CD4-positive, alpha-beta T cell treated with Interleukin-17A for 4 hours (primary cell): ENCODE results near the gene PAK6.

Experiments
- DNase-seq: peaks from one replicate; pipeline ENCODE4 v3.0.0-alpha.2; 2020; ENCODE audit warnings: mixed read lengths

The PAK6 gene

GRCh38 chr15:40293905-40294895 is 55.3 kb downstream of the PAK6 start:
- no peak for DNase-seq

DNA sequence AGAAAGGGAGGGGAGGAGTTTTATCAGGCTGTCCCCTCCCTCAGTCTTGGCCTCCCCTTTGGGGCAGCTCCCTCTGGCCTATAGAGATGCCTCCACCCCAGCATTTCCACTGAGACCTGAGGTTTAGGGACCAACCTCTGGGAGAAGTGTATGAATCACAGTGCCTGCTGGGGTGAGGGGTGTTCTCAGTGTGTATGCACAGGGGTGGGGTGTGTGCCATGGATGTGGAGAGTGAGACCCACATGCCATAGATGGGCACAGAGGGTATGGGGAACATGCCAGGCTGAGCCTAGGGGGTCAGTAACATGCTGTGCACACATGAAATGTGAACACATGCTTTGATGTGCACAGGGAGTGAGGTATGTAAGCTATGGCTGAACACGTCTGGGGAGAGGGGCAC is 56.4 kb downstream of the PAK6 start:
- DNase-seq, result no peak

GRCh38 chr15:40295877-40296560 is 57.2 kb downstream of the PAK6 start:
- no peak for DNase-seq

DNA sequence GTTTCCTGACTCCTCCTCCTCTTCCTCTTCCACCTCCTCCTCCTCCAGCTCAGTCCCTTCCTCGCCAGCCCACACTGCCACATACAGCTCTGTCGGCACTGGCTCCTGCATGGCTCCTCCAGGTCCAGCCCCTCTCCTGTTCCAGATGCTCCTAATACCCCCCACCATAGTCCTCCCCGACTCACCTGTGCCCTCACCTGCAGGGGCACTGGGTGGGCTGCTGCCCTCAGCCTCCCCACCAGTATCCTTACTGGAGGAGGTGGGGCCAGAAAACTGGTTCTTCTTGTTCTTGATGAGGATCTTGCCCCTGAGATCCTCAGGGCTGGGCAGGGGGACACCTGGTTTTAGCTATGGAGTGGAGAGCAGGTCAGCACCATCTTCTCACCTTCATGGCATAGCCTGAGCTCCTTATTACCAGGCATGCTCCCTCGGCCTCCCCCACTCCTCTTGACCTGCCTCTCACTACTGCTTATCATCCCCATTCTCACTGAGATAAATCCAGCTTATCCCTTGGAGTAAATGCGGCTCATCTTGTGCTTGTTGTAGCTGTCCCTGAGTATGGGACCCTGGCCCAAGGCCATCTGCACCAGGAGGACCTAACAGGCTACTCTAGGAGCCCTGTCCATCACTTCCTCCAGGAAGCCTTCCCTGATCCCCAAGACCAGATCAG is 57.8 kb downstream of the PAK6 start:
- no peak for DNase-seq

DNA sequence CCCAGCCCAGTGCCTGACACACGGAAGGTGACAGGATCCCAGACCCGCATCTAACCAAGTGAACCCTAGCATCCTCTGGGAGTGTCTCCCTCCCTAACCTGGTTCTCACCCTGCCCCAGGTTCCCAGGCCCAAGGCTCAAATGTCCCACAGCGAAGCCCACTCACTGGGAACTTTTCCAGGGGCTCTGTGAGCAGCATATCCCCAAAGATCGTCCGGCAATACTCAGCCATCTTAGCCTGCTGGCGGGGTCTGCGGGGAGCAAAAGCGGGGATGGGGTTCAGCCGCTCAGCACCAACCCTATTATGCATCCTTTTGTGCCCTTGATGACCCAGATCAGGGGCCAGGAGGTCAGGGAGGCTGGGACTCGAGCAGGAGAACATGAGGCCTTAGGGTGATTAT is 58.5 kb downstream of the PAK6 start:
- DNase-seq, result no peak

DNA sequence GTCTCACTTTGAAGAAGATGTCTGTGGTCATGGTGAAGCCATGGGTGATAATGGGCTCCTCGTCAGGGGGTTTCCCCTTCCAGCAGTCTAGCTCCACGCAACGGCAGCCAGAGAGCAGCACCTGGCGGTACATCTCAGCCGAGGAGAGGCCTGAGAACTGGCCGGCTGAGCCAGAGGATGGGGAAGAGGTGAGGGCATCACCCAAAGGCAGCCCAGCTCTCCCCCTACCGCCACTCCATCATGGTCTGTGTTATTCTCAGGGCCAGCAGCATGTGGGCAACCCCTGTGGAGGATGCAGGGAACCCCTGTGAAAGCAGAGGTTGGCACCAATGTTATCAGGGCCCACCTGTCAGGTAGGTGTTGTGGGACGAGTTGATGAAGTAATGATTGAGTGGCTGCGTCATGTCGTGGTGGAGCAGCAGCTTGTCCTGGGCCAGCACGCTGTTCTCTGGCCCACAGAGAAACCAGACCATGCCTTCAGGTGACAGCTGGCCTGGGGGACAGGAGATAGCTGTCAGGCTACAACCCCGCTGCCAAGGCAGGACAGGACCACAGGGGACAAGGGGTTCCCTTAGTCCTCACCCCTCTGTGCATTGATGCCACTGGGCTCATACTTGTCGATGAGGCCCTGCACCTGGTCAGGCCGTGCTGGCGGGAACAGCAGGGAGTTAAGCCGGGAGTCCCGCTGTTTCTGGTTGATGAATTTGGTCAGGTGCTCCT is 59.5 kb downstream of the PAK6 start:
- no peak for DNase-seq

- DNase-seq, result no peak
These were observed 61.5 kb downstream of the PAK6 start for GRCh38 chr15:40300367-40300766.

- DNase-seq, result no peak
These were observed 61.9 kb downstream of the PAK6 start for GRCh38 chr15:40300771-40301170.

GRCh38 chr15:40301467-40302179 is 62.8 kb downstream of the PAK6 start:
- no peak for DNase-seq

GRCh38 chr15:40302288-40302886 is 63.5 kb downstream of the PAK6 start:
- no peak for DNase-seq

GRCh38 chr15:40302981-40303380 is 64.1 kb downstream of the PAK6 start:
- no peak for DNase-seq

DNA sequence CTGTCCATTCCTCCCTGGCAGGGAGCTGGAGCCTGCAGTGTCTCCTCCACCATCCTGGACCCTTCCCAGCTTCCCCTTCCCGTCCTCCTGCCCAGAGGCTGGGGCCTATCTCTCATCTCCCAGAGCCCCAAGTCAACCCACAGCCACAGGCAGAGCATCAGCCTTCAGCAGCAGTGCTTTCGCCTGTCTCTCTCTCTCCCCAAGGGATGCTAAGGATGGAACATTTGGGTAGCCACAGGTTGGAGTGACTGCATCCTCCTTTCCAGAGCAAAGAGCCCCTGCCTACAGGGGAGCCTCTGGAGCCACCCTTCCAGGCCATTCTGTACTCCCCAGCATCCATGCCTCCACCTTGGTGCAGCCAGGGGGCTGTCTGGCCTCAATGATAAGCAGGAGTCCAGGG is 64.7 kb downstream of the PAK6 start:
- no peak for DNase-seq

DNA sequence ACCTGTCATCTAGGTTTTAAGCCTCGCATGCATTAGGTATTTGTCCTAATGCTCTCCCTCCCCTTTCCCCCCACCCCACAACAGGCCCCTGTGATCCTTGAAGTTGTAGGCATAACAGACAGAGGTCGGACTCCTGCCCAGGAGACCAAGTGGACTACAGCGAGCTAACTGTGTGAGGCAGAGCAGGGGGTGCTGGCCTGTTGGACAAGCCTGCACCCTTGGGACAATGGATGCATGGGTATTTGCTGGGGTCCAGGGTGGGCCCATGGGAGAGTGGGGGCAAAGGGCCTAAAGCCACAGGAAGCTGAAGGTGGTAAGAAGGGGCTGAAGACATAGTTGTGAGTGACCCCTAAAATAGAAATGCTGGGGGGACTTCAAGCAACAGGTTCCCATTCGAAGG is 66.4 kb downstream of the PAK6 start:
- DNase-seq, result no peak

DNA sequence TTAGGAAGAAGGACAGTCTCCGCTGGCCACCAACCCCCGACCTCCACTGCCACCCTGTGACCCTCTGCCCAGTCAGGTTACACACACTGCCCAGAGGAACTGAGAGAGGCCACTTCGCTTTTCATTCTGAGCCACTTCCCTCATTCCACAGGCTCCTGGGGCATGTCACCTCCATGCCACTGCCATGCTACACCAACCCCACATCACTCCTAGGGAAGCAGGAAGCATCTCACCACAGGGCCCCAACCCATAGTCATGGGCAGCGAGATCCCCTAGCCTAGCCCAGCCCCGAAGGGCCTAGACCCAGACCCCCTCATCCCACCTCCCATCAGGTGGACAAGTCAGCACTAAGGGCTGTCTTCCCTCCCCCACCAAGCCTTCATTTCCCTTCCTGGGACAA is 67.5 kb downstream of the PAK6 start:
- DNase-seq, result peak; percentile 18

- peak; percentile 45 for DNase-seq
These were observed 68.0 kb downstream of the PAK6 start for GRCh38 chr15:40306908-40307307.

- DNase-seq, result peak; percentile 78
These were observed 68.8 kb downstream of the PAK6 start, which contains the start of gene PLCB2 for GRCh38 chr15:40307421-40308211. Gene PLCB2 (minus strand): TSS chr15:40307935. CDS start chr15:40307672, 263 bp downstream.

DNA sequence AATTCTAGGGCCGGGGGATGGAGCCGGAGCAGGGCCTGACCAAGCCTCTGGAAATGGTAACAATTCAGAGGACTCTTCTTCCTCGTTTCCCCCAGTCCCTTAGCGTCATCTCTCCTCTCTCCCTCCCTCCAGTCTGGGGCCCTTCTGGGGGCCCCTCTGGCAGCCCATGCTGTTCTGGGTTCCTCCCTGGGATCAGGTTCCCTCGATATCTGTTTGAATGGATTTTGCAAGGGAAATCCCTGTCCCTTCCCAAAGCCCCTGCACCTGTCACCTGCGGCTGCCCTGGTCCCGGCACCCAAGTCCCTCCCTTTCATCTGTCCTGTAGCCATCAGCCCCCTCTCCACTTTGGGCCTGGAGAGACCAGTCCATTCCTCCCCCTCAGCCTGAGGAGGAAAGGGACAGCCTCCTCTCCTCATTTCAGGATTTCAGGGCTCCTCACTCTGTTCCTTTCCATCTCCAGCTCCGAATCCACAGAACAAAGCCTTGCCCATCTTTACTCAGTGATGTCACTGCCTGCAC is 70.5 kb downstream of the PAK6 start:
- no peak for DNase-seq

GRCh38 chr15:40310001-40310959 is 71.4 kb downstream of the PAK6 start:
- DNase-seq, result peak; percentile 79

DNA sequence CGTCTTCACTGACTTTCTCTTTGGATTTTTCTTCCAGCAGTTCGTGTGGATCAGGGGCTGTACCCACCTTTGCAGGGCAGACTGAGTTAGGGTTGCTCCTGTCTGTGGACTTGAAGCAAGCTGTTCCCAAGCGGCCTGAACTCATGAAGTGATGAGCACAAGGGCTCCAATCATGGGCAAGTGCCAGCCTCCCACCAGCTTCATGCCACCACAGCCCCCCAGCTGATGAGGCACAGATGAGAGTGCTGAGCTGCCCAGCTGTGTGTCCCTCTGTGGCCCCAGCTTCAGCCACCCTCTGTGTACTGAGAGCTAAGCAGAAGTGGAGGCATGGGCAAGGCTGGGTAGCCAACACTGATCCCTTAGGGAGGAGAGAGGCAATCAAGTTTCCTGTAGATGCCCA is 72.1 kb downstream of the PAK6 start:
- no peak for DNase-seq
